CD14-positive monocyte (primary cell): ENCODE results near the gene ACIN1. TPM values are rescaled to one million over a fixed set of nuclear protein-coding genes. Genes with fewer than 3 reads are reported as not detected.
A peak's percentile ranks its signal among the peaks of the same experiment; 100 is the strongest.

ENCODE experiments used
- DNase-seq, 3 donors: peaks; one replicate each; pipeline ENCODE4 v3.0.0-alpha.2; 2011 to 2022
- H2AFZ ChIP-seq: 2 replicates; pipeline ENCODE4 v1.6.0; 2012; ENCODE audit warnings: mild to moderate bottlenecking, low read depth, low read length, inconsistent platforms; ENCODE audit not compliant: insufficient read depth, poor library complexity, severe bottlenecking
- H3K27ac ChIP-seq, 2 donors: 1 replicate in 1 of 2; 2 replicates in 1 of 2; pipeline ENCODE4 v1.5.1; 2012 to 2013; ENCODE audit warnings: low read length in 2 of 2, control low read depth in 1 of 2, inconsistent platforms in 1 of 2, low read depth in 1 of 2, mild to moderate bottlenecking in 1 of 2
- H3K27me3 ChIP-seq, 2 donors: one replicate each; pipeline versions ENCODE4 v1.6.0 to v1.6.1; 2011 to 2013; ENCODE audit warnings: low read length in 2 of 2; ENCODE audit not compliant: control insufficient read depth in 2 of 2, insufficient read depth in 2 of 2
- H3K36me3 ChIP-seq, 2 donors: replicated peaks in 1 of 2; 1 replicate in 1 of 2; 2 replicates in 1 of 2; pipeline versions ENCODE4 v1.5.1 to v1.6.1; 2012 to 2013; ENCODE audit warnings: low read length in 2 of 2, control low read depth in 1 of 2, inconsistent platforms in 1 of 2, mild to moderate bottlenecking in 1 of 2; ENCODE audit not compliant: insufficient read depth in 2 of 2, control insufficient read depth in 1 of 2
- H3K4me1 ChIP-seq, 2 donors: 1 replicate in 1 of 2; 2 replicates in 1 of 2; pipeline versions ENCODE4 v1.5.1 to v1.6.1; 2012 to 2013; ENCODE audit warnings: low read length in 2 of 2, control low read depth in 1 of 2, inconsistent platforms in 1 of 2, mild to moderate bottlenecking in 1 of 2, moderate library complexity in 1 of 2; ENCODE audit not compliant: insufficient read depth in 2 of 2, control insufficient read depth in 1 of 2
- H3K4me2 ChIP-seq: replicated peaks from 2 replicates; pipeline ENCODE3; 2012; ENCODE audit warnings: low read length, moderate library complexity, mild to moderate bottlenecking; ENCODE audit not compliant: poor library complexity, severe bottlenecking; ENCODE audit errors: extremely low read depth
- H3K4me3 ChIP-seq, 3 experiments: fragments of 200-600 bp in 1 of 3; sonication (generic) in 1 of 3; replicated peaks in 1 of 3; 1 replicate in 2 of 3; 2 replicates in 1 of 3; pipeline ENCODE4 v1.5.1; 2011 to 2013; ENCODE audit warnings: low read length in 3 of 3, mild to moderate bottlenecking in 3 of 3, control low read depth in 2 of 3, low read depth in 2 of 3, inconsistent platforms in 1 of 3, moderate library complexity in 1 of 3
- H3K79me2 ChIP-seq: 2 replicates; pipeline ENCODE4 v1.6.0; 2012; ENCODE audit warnings: mild to moderate bottlenecking, control low read depth, inconsistent platforms, low read length, moderate library complexity; ENCODE audit not compliant: insufficient read depth
- H3K9ac ChIP-seq: 2 replicates; pipeline ENCODE4 v1.6.0; 2017; ENCODE audit warnings: low read length, mild to moderate bottlenecking; ENCODE audit not compliant: insufficient read depth, poor library complexity, severe bottlenecking
- H3K9me3 ChIP-seq, 2 donors: replicated peaks in 1 of 2; 1 replicate in 1 of 2; 2 replicates in 1 of 2; pipeline versions ENCODE4 v1.5.1 to v1.6.1; 2012 to 2013; ENCODE audit warnings: low read length in 2 of 2, control low read depth in 1 of 2; ENCODE audit not compliant: control insufficient read depth in 1 of 2, insufficient read depth in 1 of 2
- H4K20me1 ChIP-seq: 2 replicates; pipeline ENCODE4 v1.6.0; 2012; ENCODE audit warnings: mild to moderate bottlenecking, low read length, control low read depth, moderate library complexity; ENCODE audit not compliant: insufficient read depth
- H3K27ac Mint-ChIP-seq, 7 donors: one replicate each; pipeline ENCODE4 v1.8.0; 2020; ENCODE audit warnings: mild to moderate bottlenecking in 7 of 7, mixed read lengths in 7 of 7, moderate library complexity in 6 of 7, inconsistent platforms in 2 of 7
- H3K27me3 Mint-ChIP-seq, 3 donors: one replicate each; pipeline ENCODE4 v1.8.0; 2021 to 2022; ENCODE audit warnings: low read depth in 3 of 3, mild to moderate bottlenecking in 3 of 3, mixed read lengths in 3 of 3, moderate library complexity in 3 of 3, inconsistent platforms in 1 of 3
- H3K36me3 Mint-ChIP-seq, 2 donors: one replicate each; pipeline ENCODE4 v1.8.0; 2020; ENCODE audit warnings: mixed read lengths in 2 of 2, inconsistent platforms in 1 of 2, mild to moderate bottlenecking in 1 of 2
- H3K4me1 Mint-ChIP-seq: one replicate; pipeline ENCODE4 v1.8.0; 2020; ENCODE audit warnings: mild to moderate bottlenecking, mixed read lengths
- H3K4me3 Mint-ChIP-seq, 2 donors: one replicate each; pipeline ENCODE4 v1.8.0; 2020; ENCODE audit warnings: mild to moderate bottlenecking in 2 of 2, mixed read lengths in 2 of 2, moderate library complexity in 1 of 2
- H3K9me3 Mint-ChIP-seq, 7 donors: one replicate each; pipeline ENCODE4 v1.8.0; 2020 to 2022; ENCODE audit warnings: mixed read lengths in 7 of 7, mild to moderate bottlenecking in 6 of 7, moderate library complexity in 6 of 7, inconsistent platforms in 2 of 7
- CTCF ChIP-seq: fragments of 200-600 bp; IDR thresholded peaks from one replicate; pipeline ENCODE4 v1.8.0; 2022; ENCODE audit warnings: antibody characterized with exemption, mild to moderate bottlenecking
- WGBS: methylation state at CpG from one replicate; pipeline ENCODE4 v1.1.5; 2013; ENCODE audit warnings: missing lambda C conversion rate; ENCODE audit not compliant: insufficient coverage; 5-methylcytosine and 5-hydroxymethylcytosine counted together
- intact Hi-C, 2 donors: fragments of 100-400 bp; cut with micrococcal nuclease; formaldehyde crosslinking; loops; one replicate each; pipeline versions ENCODE4 v1.15.0 to v1.15.1; 2023
- polyA plus RNA-seq, 3 donors: library from polyadenylated mRNA; depleted of rRNA in 1 of 3; unstranded in 2 of 3; stranded (reverse) in 1 of 3; fragments of 300-500 nt in 2 of 3; fragments of >200 nt in 1 of 3; fragmentation: Illumina TruSeq in 2 of 3; gene quantifications; 1 replicate in 2 of 3; 2 replicates in 1 of 3; pipeline ENCODE4 v1.2.3, GENCODE V29; 2012 to 2021

ACIN1 gene
- polyA plus RNA-seq, 3 donors = 2.8 to 159 (median 5.4) TPM

- Mint-ChIP-seq H3K27me3 (peaks cover 10 to 15% (median 12%) of the 10 kb centered on the region in 3 donors), H3K36me3 (peaks cover 4 to 7% of the 10 kb centered on the region in 2 donors), H3K9me3 (peaks cover 0 to 3% (median 0%) of the 10 kb centered on the region in 7 donors), H3K4me1 (peaks cover 29% of the 10 kb centered on the region), H3K27ac (no peak overlapping the region), H3K4me3 (no peak overlapping the region)
- no peak for DNase-seq
- whole genome bisulfite sequencing = 68% methylated on average over 11 of the region's 17 CpGs
- Histone ChIP-seq H3K9ac (no peak overlapping the region), H2AFZ (no peak overlapping the region), H3K36me3 (peaks cover 5 to 7% of the 10 kb centered on the region in 2 donors), H3K4me2 (no peak overlapping the region), H3K9me3 (no peaks in the 10 kb centered on the region), H3K79me2 (no peaks in the 10 kb centered on the region), H3K4me1 (peaks cover 23 to 32% of the 10 kb centered on the region in 2 donors), H3K27me3 (peaks cover 4 to 10% of the 10 kb centered on the region in 2 donors), H4K20me1 (peaks cover 12% of the 10 kb centered on the region), H3K27ac (no peak overlapping the region), H3K4me3 (no peak overlapping the region)
- no peak for TF ChIP-seq CTCF
- intact Hi-C loops = no loop called here
Measured at GRCh38 chr14:23054000-23054811, 40.7 kb downstream of the ACIN1 start.

- Histone ChIP-seq H3K9ac (no peak overlapping the region), H3K27ac (no peak overlapping the region), H2AFZ (no peak overlapping the region), H3K4me2 (no peak overlapping the region), H4K20me1 (peaks cover 5% of the 10 kb centered on the region), H3K36me3 (no peaks in the 10 kb centered on the region), H3K4me1 (peaks cover 23 to 32% of the 10 kb centered on the region in 2 donors), H3K27me3 (peaks cover 4 to 10% of the 10 kb centered on the region in 2 donors), H3K9me3 (no peaks in the 10 kb centered on the region), H3K4me3 (no peak overlapping the region), H3K79me2 (no peaks in the 10 kb centered on the region)
- Mint-ChIP-seq H3K27ac (peak overlapping the region in 1 of 7 donors; percentile 16), H3K4me3 (no peak overlapping the region), H3K36me3 (peaks cover 0 to 2% of the 10 kb centered on the region in 2 donors), H3K9me3 (peaks cover 0 to 3% (median 0%) of the 10 kb centered on the region in 7 donors), H3K4me1 (peaks cover 29% of the 10 kb centered on the region), H3K27me3 (peaks cover 8 to 16% (median 12%) of the 10 kb centered on the region in 3 donors)
- no peak for TF ChIP-seq CTCF
- 99% methylated on average over 7 of the region's 10 CpGs for WGBS
- no peak for DNase-seq
- intact Hi-C loops = no loop called here
Measured at GRCh38 chr14:23053426-23053825, 41.5 kb downstream of the ACIN1 start.
